NCI-H1417 treated with DMSO at 0.1 percent for 48 hours (cell line): ENCODE data around the gene NSMF.
"Not testable (repeated sequence)": the region's sequence is repeated elsewhere in the genome, so short reads cannot be mapped to it uniquely, and the experiment has no call there.

Experiments used
- DNase-seq: peaks from one replicate; lab custom pipeline; 2025; lab: John Stamatoyannopoulos, UW

Gene NSMF

DNA sequence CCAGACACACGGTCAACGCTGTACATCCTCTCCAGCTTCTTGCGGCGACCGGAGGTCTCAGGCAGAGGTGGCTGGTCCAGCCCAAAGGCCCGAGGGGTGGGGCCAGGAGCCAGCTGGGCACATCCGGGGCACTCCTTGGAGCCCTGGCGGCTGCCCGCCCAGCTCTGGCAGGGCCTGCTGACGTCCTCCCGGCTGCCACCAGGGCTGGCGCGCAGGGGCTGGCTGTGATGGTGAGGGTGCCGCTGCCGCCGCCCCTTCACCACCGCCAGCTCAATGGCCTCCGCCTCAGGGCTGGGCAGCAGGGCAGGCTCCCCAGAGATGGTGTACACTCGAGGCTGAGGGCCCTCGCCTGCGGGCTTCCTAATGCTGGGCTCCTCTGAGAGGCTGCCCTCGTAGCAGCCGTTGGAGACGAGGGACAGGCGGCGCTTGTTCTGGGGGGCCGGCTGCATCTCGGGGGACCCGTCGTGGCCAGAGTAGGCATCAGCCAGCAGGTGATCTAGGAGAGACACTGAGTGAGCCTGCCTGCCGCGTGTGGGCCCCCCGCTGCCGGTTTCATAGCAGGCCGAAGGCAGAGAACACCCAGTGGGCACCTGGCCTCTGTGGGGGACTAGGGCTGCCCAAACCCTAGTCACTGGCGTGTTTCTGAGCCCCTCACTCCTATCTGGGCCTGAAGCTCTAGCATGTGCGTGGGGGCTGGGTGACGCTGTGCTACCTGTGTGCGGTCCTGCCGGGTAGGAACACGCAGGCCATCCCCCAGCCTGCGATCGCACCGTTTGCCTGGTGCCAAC lies 1.5 kb downstream of the NSMF start:
- no peak for DNase-seq

DNA sequence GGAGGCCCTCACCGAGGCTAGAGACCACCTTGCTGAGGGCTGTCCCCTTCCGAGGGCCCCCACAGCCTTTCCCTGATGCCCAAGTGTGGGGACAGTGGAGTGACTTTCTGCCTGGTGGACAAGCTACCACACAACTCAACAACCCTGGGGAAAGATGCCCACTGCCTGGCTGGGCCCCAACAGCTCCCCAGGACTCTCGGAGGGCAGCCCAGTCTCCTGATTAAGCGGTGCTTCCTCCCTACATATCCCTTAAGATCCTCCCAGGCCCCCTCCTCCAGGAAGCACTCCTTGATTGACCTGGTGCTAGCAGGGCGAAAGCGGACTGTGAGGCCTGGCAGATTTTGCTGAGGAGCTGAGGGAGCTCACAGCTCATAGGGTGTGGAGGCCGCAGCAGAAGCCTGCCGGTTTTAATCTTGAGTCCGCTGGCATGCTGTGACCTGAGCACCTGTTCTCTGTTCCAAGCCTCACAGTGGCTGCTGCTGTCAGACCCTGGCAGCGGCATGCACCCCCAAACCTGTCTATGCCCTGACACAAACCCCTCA lies 2.2 kb downstream of the NSMF start:
- DNase-seq = no peak

DNA sequence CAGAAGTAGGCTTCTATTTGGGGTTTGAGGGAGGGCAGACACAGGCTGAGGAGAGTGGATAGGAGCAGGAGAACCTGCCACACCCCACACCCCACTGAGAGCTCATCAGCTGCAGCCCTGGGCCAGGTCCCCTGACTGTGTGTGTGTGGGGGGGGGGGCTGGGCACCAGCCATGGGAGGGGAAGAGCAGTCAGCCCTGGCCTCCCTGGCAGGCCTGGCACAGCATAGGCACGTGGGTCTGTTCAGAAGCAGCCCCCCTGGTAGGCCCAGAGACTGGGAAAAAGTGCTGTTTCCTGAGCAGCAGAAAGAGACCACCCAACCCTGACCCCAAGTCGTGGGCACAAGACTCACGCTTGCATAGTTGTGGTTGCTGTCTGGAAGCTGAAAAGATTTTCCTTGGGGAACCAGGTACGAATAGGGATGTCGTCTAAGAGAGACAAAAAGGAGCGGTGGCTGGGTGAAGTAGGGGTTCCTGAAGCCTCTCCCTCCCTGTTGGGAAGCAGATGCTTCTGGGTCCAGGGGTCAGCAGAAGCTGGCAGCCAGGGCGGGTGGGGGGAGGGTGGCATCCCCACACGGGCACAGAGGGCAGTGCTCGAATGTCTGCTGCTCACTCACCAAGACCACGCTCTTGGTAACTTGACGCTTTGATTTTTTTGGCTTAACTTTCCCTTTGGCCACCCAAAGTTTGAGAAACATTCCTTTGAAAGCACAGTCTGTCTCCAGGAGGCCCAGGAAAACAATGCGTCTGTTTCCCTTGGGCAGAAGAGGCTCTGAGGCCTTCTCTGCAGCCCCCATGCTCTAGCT lies 2.9 kb downstream of the NSMF start:
- no peak for DNase-seq

GRCh38 chr9:137455359-137455991 lies 3.7 kb downstream of the NSMF start:
- DNase-seq = no peak

DNA sequence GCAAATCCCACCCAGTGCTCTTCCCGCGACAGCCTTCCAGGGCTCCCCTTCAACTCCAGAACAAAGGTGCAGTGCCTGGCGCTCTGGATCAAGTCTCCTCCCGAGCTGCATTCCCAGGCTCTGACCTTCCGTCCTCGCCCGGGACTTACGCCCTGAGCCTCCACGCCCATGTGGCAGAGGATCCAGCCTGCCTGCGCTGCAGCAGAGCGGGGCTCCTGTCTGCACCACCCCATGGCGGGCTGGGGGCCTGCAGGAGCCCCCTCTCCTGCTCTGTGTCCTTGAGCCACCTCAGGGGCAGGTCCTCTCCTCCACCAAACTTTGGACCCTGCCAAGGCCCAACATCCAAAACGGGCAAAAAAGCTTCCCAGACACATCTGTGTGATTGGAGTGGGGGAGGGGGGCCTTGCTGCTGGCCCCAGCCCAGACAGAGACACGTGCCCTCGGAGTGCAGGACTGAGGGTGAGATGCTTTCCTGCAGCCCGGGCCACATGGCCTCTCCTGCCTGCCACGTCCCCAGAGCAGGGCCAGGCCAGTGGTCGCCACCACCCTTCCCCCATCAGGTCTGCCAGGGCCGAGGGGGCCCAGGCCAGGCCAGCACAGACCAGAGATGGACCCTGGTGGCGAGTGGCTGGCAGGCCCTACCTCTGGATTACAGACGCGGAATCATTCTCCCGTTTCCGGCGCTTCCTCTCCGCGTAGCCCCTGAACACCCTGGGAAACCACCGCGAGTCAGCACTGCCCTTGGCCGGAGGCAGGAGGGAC lies 4.4 kb downstream of the NSMF start:
- DNase-seq = no peak

DNA sequence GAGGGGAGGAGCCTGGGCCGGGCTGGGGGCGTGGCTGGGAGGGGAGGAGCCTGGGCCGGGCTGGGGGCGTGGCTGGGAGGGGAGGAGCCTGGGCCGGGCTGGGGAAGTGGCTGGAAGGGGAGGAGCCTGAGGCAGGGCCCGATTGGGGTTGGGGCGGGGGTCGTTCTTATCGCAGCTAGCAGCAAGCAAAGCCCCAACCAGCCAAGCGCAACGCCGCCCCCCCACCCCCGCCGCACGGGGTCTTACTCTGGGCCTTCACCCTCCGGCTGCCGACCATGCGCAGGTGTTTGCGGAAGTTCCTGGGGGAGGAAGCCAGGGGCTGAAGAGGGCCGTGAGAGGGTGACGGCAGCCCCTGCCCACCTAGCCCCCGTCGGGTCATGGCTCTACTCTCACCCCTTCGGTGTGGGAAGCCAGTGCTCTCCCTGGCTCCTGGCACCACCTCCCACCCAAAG lies 5.0 kb downstream of the NSMF start:
- DNase-seq = no peak

- DNase-seq = no peak
These were observed 5.5 kb downstream of the NSMF start for GRCh38 chr9:137453643-137454081.

DNA sequence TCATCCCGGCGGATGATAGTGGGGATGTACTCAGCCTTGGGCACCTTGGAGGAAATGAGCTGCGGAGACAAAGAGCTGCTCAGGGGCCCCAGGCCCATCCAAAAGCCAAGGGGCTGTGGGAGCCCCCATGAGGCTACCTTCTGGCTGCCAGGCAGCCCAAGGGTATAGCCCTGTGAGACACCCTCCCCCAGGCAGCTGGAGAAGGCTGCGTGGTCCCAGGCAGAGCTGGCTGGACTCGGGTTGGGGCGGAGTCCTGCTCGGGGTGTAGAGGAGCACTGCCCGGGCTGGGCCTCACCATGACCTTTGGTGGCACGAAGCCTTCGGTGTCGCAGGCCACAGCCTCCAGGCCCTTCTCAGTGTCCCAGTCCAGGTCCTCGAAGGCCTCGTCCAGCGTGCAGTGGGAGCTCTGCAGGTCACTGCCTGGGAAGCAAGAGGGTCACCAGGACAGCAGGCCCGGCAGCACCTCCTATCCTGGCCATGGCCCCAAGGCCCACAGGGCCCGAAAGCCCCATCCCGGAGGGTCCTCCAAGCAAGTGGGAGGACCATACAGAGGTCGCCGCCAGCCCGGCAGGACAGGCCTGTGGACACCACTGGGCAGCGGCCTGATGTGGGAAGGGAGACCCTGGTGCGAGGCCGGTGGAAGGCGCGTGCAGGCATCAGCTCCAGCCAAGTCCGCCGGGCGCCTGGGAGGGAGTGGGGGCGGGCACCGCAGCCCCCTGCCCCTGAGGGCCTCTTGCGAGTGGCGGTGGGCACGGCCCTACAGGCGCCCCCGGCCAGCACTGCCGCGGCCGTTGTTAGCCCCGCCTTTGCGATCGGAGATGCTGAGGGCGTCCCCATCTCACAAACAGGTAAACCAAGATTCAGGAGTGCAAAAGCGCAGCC lies 6.1 kb downstream of the NSMF start:
- DNase-seq = no peak

DNA sequence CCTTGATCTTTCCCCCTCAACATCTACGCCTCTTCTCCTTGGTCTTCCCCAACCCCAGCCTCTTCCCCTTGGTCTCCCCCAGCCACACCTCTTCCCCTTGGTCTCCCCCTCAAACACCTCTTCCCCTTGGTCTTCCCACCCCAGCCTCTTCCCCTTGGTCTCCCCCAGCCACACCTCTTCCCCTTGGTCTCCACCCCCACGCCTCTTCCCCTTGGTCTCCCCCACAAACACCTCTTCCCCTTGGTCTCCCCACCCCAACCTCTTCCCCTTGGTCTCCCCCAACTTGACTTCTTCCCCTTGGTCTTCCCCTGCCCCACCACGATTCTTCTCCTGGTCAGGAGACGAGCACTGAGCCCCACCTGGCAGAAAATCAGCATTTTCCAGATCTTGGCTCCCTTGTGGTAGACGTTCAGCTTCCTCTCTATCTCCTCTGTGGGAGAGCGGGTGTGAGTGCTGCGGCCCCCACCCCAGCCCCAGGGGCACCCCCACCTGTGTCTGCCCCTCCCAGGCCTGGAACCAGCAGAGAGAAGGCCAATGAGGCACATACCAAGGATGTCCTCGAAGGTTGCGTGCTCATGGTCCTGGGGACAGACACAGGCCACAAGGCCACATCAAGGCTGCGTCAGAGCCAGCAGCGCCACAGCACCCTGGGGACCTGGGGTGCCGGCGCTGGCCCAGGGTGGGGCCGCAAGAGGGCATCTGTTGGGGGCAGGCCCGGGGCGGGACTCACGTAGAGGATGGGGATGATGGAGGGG lies 7.0 kb downstream of the NSMF start:
- DNase-seq = no peak

DNA sequence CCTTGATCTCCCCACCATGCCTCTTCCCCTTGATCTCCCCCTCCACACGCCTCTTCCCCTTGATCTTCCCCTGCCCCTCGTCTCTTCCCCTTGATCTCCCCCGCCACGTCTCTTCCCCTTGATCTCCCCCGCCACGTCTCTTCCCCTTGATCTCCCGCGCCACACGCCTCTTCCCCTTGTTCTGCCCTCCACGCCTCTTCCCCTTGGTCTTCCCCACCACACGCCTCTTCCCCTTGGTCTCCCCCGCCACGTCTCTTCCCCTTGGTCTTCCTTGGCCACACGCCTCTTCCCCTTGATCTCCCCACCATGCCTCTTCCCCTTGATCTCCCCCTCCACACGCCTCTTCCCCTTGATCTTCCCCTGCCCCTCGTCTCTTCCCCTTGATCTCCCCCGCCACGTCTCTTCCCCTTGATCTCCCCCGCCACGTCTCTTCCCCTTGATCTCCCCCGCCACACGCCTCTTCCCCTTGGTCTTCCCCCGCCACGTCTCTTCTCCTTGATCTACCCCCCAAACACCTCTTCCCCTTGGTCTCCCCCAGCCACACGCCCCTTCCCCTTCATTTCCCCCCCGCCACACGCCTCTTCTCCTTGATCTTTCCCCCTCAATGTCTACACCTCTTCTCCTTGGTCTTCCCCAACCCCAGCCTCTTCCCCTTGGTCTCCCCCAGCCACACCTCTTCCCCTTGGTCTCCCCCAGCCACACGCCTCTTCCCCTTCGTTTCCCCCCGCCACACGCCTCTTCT lies 7.7 kb downstream of the NSMF start:
- DNase-seq = not testable (repeated sequence)

GRCh38 chr9:137450539-137451222 lies 8.5 kb downstream of the NSMF start:
- not testable (repeated sequence) for DNase-seq

DNA sequence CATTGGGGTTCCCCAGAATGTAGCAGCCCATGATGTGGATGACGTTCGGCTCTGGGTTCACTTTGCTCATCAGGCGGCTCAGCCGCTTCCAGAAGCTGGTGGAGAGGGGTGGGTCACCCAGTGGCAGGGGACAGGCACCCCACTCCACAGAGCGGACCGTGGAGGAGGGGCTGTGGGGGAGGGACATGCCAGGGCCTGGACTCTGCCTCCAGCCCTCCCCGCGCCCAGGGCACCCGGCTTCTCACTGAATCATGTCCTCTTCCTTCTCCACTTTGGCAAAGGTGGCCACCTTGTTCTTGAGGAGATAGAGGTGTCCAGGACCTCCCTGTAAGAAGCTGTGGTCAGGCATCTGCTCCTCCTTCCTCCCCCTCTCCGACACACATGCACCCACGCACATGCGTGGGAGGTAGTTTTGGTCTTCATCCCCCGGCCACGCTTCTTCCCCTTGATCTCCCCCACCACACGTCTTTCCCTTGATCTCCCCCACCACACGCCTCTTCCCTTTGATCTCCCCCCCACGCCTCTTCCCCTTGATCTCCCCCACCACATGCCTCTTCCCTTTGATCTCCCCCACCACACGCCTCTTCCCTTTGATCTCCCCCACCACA lies 9.1 kb downstream of the NSMF start:
- DNase-seq = no peak

- no peak for DNase-seq
These were observed 9.9 kb downstream of the NSMF start for GRCh38 chr9:137449081-137449844.

- DNase-seq = no peak
These were observed 10.6 kb downstream of the NSMF start for GRCh38 chr9:137448602-137448962.

DNA sequence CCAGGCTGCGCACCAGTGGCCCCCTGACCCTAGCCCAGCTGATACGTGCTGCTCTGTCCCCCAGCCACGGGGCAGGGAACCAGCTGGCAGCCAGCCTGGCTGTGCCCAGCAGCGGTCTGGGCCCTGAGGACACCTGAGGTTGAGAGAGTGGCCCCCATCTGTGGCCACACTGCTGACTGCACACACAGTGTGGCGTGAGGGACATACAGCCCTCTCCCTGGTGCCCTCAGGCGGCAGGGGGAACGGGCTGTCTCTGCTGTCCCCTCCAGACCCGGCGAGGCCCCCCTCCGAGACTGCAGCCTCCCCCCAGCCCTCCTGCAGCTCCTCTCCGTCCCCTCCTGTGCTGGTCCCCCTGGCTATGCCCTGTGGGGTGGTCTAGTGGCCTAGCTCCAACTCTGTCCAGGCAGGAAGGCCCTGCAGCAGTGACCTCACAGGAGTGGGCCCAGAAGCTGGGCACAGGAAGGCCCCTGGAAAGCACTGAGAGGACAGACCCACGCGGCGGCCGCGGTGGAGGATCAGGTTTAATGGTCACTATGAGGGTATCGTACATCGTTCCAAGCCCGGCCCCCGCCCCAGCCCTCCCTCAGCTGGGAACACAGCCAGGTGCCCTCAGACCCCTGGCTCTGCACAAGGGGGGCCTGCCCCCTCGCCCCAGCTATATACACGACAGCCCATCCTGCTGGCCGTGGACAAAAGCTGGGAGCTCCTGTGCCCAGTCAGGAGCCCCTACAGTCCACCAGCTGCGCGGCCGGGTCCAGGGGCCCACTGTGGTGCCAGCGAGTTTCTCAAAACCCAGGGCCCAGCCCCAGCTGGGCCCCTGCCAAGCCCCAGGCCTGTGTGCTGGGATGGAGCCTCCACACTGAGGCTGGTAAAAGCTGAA lies 11.2 kb downstream of the NSMF start:
- no peak for DNase-seq

GRCh38 chr9:137446851-137447471 lies 12.2 kb downstream of the NSMF start:
- no peak for DNase-seq
